GM21381 (cell line): ENCODE data around the gene FXYD5.
"Not testable (repeated sequence)": the region's sequence is repeated elsewhere in the genome, so short reads cannot be mapped to it uniquely, and the experiment has no call there.

Experiments used
- ATAC-seq: cut with Tn5 transposase; IDR thresholded peaks from one replicate; pipeline ENCODE4 v1.9.1; 2021; ENCODE audit warnings: mild to moderate bottlenecking, moderate library complexity; ENCODE audit not compliant: unreplicated experiment

Gene FXYD5

GRCh38 chr19:35177377-35178274 is 23.1 kb downstream of the FXYD5 start:
- no peak for ATAC-seq

GRCh38 chr19:35178701-35179100 is 24.2 kb downstream of the FXYD5 start:
- ATAC-seq, result no peak

- ATAC-seq, result no peak
These were observed 25.3 kb downstream of the FXYD5 start for GRCh38 chr19:35179830-35180229.

- no peak for ATAC-seq
These were observed 26.9 kb downstream of the FXYD5 start for GRCh38 chr19:35181387-35181786.

- ATAC-seq, result no peak
These were observed 29.7 kb downstream of the FXYD5 start for GRCh38 chr19:35184267-35184666.

- no peak for ATAC-seq
These were observed 30.3 kb downstream of the FXYD5 start for GRCh38 chr19:35184884-35185283.

GRCh38 chr19:35194012-35194984 is 39.8 kb downstream of the FXYD5 start:
- ATAC-seq, result no peak

- no peak for ATAC-seq
These were observed 41.3 kb downstream of the FXYD5 start for GRCh38 chr19:35195830-35196229.

- not testable (repeated sequence) for ATAC-seq
These were observed 42.3 kb downstream of the FXYD5 start for GRCh38 chr19:35196861-35197260.

- no peak for ATAC-seq
These were observed 44.9 kb downstream of the FXYD5 start for GRCh38 chr19:35199481-35199880.

- ATAC-seq, result no peak
These were observed 48.5 kb downstream of the FXYD5 start for GRCh38 chr19:35202722-35203688.

GRCh38 chr19:35204799-35205732 is 50.5 kb downstream of the FXYD5 start:
- ATAC-seq, result peak; percentile 71

GRCh38 chr19:35205733-35206323 is 51.3 kb downstream of the FXYD5 start:
- peak; percentile 13 for ATAC-seq

GRCh38 chr19:35206379-35206778 is 51.8 kb downstream of the FXYD5 start:
- no peak for ATAC-seq

GRCh38 chr19:35206855-35207254 is 52.3 kb downstream of the FXYD5 start:
- no peak for ATAC-seq

GRCh38 chr19:35207391-35207871 is 52.9 kb downstream of the FXYD5 start:
- ATAC-seq, result no peak

GRCh38 chr19:35208121-35208520 is 53.6 kb downstream of the FXYD5 start:
- ATAC-seq, result no peak

- ATAC-seq, result no peak
These were observed 55.1 kb downstream of the FXYD5 start for GRCh38 chr19:35209646-35210045.
